ENCODE results near the gene PHF19.

PHF19 gene

DNA sequence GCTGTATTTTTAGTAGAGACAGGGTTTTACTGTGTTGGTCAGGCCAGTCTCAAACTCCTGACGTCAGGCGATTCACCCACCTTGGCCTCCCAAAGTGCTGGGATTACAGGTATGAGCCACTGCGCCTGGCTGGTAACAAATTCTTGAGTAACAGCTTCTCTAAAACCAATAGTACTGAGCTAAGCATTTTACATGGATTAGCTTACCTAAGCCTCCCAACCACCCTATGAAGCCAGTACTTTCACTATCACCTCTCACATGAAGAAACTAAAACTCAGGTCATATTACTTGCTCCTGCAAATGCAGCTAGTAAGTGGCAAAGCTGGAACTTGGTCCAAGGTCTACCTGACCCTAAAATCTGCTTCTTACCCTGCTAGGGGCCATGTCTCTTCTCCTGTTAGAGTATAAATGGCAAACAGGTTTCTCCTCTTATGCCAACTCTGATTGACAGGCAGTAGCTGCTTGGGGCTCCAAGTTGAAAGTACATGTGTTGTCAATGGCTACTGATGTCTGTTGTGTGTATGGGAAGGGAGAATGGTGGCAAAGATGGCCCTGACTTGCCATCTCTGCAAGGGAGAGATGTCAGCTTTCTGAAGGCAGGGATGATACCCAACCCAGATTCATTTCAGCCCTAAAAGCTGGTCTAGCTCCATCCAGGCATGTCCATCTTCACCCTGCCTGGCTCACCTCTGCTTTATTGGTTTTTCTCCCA, 4.0 kb downstream of the PHF19 start:
- no peak for DNase-seq

DNA sequence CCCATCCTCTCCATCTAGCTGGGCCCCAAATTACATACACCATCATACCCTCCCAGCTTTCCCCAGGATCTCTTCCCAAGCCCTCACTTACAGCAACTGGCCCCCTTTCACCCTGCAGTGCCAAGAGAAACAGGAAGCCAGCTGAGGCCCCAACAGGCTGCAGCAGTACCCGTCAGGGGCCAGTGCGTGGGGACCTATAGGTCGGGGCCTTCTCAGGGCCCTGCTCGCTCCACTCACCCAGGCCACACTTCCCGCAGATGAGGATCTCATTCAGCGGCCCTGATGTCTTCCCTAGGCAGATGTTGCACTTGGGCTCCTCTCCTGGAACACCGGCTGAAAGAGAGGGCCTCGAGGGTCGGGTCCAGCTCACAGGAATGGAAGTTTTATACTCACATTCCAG, 6.8 kb downstream of the PHF19 start:
- no peak for DNase-seq

- no peak for DNase-seq
Measured at GRCh38 chr9:120869726-120870125, 7.3 kb downstream of the PHF19 start.

DNA sequence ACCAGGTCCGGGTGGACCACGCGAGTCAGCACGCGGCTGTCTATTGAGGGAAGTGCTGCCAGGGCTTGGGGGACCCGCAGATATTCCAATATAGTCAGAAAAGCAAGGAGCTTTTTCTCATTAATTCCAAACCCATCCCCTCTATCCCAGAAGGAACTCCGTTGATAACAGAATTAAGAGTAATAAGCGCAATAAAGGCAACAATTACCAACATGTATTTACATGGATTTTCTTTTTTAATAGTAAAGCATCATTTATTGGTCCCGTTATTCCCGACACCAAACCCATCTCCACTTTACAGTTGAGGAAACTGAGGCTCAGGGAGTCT, 7.7 kb downstream of the PHF19 start:
- no peak for DNase-seq

GRCh38 chr9:120868676-120869359, 8.2 kb downstream of the PHF19 start:
- DNase-seq, result peak; percentile 94 to 100 (median 98)

GRCh38 chr9:120868339-120868675, 8.7 kb downstream of the PHF19 start:
- peak in 1 of 3 donors; percentile 80 for DNase-seq

- DNase-seq, result no peak
Measured at GRCh38 chr9:120867676-120868338, 9.2 kb downstream of the PHF19 start.

DNA sequence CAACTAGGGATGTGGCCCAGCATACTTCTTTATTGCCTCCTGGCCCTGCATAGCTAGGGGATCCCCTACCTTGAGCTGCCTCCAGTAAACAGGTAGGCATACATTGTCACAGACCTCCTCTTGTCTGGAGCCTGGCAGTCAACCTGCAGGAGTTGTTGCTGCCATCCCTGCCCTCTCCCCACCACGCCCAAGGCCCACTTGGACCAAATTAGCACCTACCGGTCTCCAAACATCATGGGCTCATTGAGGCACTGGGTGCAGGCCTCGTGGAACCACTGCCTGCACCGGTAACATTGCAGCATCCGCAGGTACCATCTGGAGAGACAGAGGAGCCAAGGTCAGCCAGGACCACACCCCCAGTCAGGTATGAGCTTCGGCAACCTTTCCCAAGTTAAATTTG, 10.3 kb downstream of the PHF19 start:
- no peak for DNase-seq

GRCh38 chr9:120865809-120866208, 11.2 kb downstream of the PHF19 start:
- no peak for DNase-seq

DNA sequence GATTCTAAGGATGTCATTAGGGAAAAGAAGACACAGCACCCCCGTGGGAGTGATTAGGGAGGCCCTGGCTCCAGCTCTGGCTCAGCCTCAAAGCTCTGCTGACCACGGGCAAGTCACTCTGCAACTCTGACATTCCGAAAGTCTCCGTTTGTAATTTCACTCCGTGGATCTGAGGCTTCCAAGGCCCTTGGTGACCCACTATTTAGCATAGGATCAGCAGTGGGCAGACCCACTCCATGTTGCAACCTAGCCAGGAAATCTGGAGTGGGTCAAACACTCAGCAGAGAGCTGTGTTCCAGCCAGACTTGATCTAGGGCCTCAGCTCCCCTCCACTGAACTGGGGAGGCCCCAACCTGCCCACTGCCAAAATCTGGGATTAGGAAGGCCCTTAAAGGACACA, 11.8 kb downstream of the PHF19 start:
- DNase-seq, result no peak

DNA sequence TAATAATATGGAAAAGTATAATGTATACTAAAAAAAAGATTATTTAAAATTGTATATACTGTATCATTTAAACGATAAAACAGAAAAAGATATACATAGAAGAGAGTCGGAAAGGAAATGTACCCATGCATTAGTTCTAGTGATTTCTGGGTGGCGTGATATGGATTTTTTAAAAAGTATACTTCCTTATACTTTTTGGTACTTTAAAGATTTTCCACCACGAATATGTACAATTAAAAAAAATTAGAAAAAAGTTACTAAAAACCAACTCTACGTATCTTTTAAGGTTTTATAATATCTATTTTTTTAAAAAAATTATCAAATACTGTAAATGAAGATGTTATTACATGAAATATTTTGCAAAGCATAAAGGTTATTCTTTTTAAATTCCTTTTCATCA, 12.3 kb downstream of the PHF19 start:
- DNase-seq, result no peak

GRCh38 chr9:120863833-120864232, 13.2 kb downstream of the PHF19 start:
- DNase-seq, result no peak

DNA sequence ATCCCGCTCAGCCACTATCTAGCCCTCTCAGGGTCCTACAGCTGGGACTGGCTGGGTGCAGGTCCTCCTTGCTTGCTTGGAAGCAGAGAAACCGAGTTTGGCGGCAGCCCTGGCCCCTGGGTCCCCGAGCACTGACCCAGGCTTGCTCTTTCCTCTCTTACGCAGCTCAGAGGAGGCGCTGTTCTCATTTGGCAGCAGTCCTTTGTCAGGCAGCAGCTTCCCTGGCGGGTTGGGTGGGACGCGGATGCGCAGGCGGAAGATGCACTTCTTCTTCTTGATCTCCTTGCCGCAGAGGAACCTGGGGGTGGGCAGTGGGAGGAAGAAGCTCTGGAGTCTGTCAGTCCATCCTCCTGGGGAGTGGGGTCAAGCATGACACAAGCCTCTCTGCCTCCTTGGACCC, 14.5 kb downstream of the PHF19 start:
- DNase-seq, result no peak

DNA sequence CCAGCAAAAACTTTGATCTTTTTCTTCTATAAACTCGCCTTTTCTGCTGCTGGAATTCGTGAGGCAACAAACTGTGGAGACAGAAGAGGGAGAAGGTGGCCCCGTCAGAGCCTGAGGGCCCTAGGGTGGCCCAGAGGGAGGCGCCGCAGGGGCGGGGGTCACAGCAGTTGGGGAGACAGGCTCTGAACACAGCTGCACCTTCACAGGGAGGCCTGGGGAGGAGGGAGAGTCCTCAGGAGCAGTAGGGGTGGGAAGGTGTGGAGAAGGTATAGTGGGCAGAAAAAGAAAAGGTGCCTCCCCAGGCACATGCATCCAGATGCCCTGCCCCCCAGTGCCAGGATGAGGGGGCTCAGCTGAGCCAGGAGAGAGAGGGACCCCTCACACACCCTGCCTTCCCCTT, 15.1 kb downstream of the PHF19 start:
- DNase-seq, result no peak

- no peak for DNase-seq
Measured at GRCh38 chr9:120860083-120860482, 16.9 kb downstream of the PHF19 start.

DNA sequence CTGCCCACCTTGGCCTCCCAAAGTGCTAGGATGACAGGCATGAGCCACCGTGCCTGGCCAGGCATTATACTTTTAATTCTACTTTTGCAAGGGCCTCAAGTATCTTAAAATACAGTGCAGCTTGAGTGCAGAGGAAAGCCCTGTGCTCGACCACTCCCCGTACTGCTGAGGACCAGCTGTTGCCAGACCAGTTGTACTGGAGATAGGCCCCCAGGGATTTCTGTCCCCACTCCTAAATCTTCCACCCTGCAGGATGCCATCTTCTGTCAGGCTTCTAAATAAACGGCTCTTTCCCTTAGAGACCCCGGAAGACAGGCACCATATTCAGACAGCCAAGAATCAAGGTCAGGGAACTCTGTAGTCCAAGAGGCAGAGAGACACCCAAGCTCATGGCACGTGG, 17.6 kb downstream of the PHF19 start:
- no peak for DNase-seq

DNA sequence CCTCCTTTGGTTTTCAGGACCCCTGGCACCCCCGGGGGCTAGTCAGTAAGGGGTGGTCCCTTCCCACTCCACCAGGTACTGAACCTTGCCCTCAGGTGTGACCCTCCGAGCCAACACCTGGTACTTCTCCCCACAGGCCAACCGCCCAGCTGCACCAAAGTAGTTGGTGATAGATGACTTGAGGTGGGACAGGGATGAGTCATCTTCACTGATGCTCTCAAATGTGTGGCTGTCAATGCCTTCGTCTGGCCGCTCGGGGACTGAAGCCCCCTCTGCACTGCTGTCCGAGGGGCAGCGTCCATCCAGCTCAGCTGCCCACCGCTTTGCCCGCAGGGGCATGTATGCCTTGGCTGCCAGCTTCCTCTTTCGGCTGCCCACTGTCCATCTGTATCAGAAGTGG, 19.1 kb downstream of the PHF19 start:
- DNase-seq, result no peak

DNA sequence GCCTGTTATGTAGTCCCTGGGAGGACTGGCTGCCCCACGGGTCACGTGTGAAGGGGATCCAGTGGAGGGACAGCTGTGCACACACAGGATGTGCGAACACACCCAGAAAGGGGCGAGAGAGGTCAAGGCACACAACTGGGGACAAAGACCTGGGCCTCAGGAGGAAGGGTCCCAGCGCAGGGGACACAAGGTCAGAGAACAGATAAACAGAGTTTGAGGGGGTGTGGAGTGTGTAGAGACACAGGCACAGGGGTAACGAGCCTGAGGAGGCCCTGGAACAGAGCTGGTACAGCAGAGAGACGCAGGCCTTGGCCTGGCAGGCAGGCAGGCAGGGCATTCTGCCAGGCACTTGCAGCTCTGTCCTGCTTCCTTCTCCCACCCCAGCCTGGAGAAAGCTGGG, 19.5 kb downstream of the PHF19 start:
- DNase-seq, result no peak

GRCh38 chr9:120856700-120857099, 20.3 kb downstream of the PHF19 start:
- no peak for DNase-seq

GRCh38 chr9:120855827-120856670, 20.9 kb downstream of the PHF19 start:
- DNase-seq, result no peak

- no peak for DNase-seq
Measured at GRCh38 chr9:120854596-120855327, 22.2 kb downstream of the PHF19 start.

GRCh38 chr9:120853198-120853597, 23.8 kb downstream of the PHF19 start:
- no peak for DNase-seq

All from suppressor macrophage treated with lipopolysaccharide for 1 hour (primary cell).